Urinary bladder (tissue), 4 donors: ENCODE results near the gene MINDY3. TPM values are rescaled to one million over a fixed set of nuclear protein-coding genes. Genes with fewer than 3 reads are reported as not detected.
"Not testable (repeated sequence)": the region's sequence is repeated elsewhere in the genome, so short reads cannot be mapped to it uniquely, and the experiment has no call there.

Source experiments
- DNase-seq: peaks from one replicate; pipeline ENCODE4 v3.0.0-alpha.2; 2015; ENCODE audit errors: extremely low spot score
- H3K27ac ChIP-seq: one replicate; pipeline ENCODE4 v1.5.1; 2013; ENCODE audit warnings: low read depth, mild to moderate bottlenecking, moderate library complexity
- H3K36me3 ChIP-seq: one replicate; pipeline ENCODE4 v1.6.1; 2013; ENCODE audit warnings: mild to moderate bottlenecking, moderate library complexity; ENCODE audit not compliant: insufficient read depth
- H3K4me1 ChIP-seq: one replicate; pipeline ENCODE4 v1.6.1; 2013; ENCODE audit warnings: mild to moderate bottlenecking, moderate library complexity; ENCODE audit not compliant: insufficient read depth
- H3K4me3 ChIP-seq: one replicate; pipeline ENCODE4 v1.5.1; 2013; ENCODE audit warnings: low read depth, low read length
- WGBS: extraction: QIAGEN DNeasy Blood & Tissue Kit; methylation state at CpG from one replicate; pipeline ENCODE4 v1.1.7; 2013; 5-methylcytosine and 5-hydroxymethylcytosine counted together
- polyA plus RNA-seq: library from polyadenylated mRNA; stranded (reverse); fragments of 200-250 nt; gene quantifications from one replicate; pipeline ENCODE4 v1.2.3, GENCODE V29; 2013
- total RNA-seq: library from RNA; depleted of rRNA; stranded (reverse); fragments of >200 nt; gene quantifications from one replicate; pipeline ENCODE4 v1.2.3, GENCODE V29; 2014
- donor health status: healthy with polysubstance abuse.
- donor health status: healthy.

The MINDY3 gene
- total and polyA plus RNA-seq, 2 donors = 23.6 to 70.7 TPM

- DNase-seq = no peak
- Histone ChIP-seq H3K4me3 (no peak overlapping the region), H3K4me1 (no peaks in the 10 kb centered on the region), H3K36me3 (no peaks in the 10 kb centered on the region), H3K27ac (no peak overlapping the region)
- WGBS = 91% methylated on average over 8 of the region's 8 CpGs
Measured at GRCh38 chr10:15763006-15763405, 97.3 kb downstream of the MINDY3 start.

- not testable (repeated sequence) for H3K4me3 ChIP-seq, H3K27ac ChIP-seq, H3K4me1 ChIP-seq, H3K36me3 ChIP-seq, DNase-seq
- 95% methylated on average over 6 of the region's 6 CpGs for WGBS
Measured at GRCh38 chr10:15762239-15762638, 98.1 kb downstream of the MINDY3 start.

GRCh38 chr10:15761224-15761623 lies 99.1 kb downstream of the MINDY3 start:
- not testable (repeated sequence) for H3K27ac ChIP-seq, H3K36me3 ChIP-seq, H3K4me3 ChIP-seq, H3K4me1 ChIP-seq, DNase-seq
- 89% methylated on average over 2 of the region's 4 CpGs for WGBS

DNA sequence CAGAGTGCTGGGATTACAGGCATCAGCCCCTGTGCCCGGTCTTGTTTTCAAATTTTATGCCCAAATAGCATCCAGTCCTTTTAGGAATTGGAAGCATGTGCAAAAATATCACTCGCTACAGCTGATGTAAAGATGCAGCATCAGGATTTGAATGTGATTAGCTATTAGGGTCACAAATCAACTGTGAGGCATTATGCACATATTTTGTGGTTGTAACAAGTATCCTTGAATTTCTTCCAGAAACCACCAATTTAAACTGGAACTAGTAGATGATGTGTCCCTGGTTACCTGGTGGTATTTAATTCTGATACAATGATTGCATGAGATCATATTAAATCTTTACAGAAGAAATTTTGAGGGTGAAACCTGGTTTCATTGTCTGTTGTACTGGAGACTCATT lies 99.6 kb downstream of the MINDY3 start:
- no peak overlapping the region for H3K27ac ChIP-seq
- H3K4me1 ChIP-seq = no peaks in the 10 kb centered on the region
- DNase-seq = no peak
- no peaks in the 10 kb centered on the region for H3K36me3 ChIP-seq
- no peak overlapping the region for H3K4me3 ChIP-seq
- whole genome bisulfite sequencing = 98% methylated on average over 2 of the region's 2 CpGs

GRCh38 chr10:15759265-15759664 lies 101.0 kb downstream of the MINDY3 start:
- H3K36me3 ChIP-seq = no peaks in the 10 kb centered on the region
- no peak for DNase-seq
- H3K27ac ChIP-seq = no peak overlapping the region
- H3K4me1 ChIP-seq = no peaks in the 10 kb centered on the region
- H3K4me3 ChIP-seq = no peak overlapping the region

GRCh38 chr10:15758618-15759017 lies 101.7 kb downstream of the MINDY3 start:
- Histone ChIP-seq H3K27ac (no peak overlapping the region), H3K36me3 (no peaks in the 10 kb centered on the region), H3K4me3 (no peak overlapping the region), H3K4me1 (no peaks in the 10 kb centered on the region)
- DNase-seq = no peak
- WGBS = 82% methylated on average over 5 of the region's 5 CpGs

GRCh38 chr10:15754937-15755336 lies 105.4 kb downstream of the MINDY3 start:
- H3K4me3 ChIP-seq = no peak overlapping the region
- no peaks in the 10 kb centered on the region for H3K4me1 ChIP-seq
- DNase-seq = no peak
- no peaks in the 10 kb centered on the region for H3K36me3 ChIP-seq
- 20% methylated on average over 2 of the region's 2 CpGs for WGBS
- no peak overlapping the region for H3K27ac ChIP-seq

- H3K4me1 ChIP-seq = no peaks in the 10 kb centered on the region
- H3K4me3 ChIP-seq = no peak overlapping the region
- no peak overlapping the region for H3K27ac ChIP-seq
- 78% methylated on average over 5 of the region's 5 CpGs for WGBS
- no peak for DNase-seq
- no peaks in the 10 kb centered on the region for H3K36me3 ChIP-seq
Measured at GRCh38 chr10:15751046-15751445, 109.3 kb downstream of the MINDY3 start.

GRCh38 chr10:15748126-15748525 lies 112.2 kb downstream of the MINDY3 start:
- 64% methylated on average over 3 of the region's 3 CpGs for WGBS
- no peak for DNase-seq
- Histone ChIP-seq H3K4me1 (no peaks in the 10 kb centered on the region), H3K36me3 (no peaks in the 10 kb centered on the region), H3K4me3 (no peak overlapping the region), H3K27ac (no peak overlapping the region)

DNA sequence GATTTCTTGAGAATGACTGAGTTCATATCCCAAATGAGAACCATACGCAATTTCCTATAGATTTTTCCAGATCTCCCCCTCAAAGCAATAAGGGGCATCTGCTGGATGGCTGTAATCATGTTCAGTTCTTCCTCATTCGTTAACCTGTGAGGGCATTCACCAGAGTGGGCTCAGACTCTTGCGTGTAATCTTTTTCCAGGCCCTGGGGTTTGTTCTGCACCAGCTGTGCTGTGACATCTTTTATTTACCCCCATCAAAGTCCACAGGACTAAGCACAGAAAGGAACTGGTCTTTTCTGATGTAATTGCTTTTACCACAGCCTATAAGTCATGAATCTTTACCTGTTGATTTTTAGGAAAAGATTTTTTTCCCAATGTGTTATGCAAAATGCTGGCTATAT lies 112.7 kb downstream of the MINDY3 start:
- WGBS = 92% methylated on average over 3 of the region's 3 CpGs

GRCh38 chr10:15745751-15746150 lies 114.6 kb downstream of the MINDY3 start:
- no peak overlapping the region for H3K4me3 ChIP-seq
- H3K27ac ChIP-seq = no peak overlapping the region
- H3K36me3 ChIP-seq = no peaks in the 10 kb centered on the region
- WGBS = 27% methylated on average over 1 of the region's 1 CpG
- H3K4me1 ChIP-seq = no peaks in the 10 kb centered on the region
- peak; percentile 48 for DNase-seq

More for the DNA sequence above, 112.7 kb downstream of the MINDY3 start:
- Histone ChIP-seq H3K27ac (no peak overlapping the region), H3K36me3 (no peaks in the 10 kb centered on the region), H3K4me3 (no peak overlapping the region), H3K4me1 (no peaks in the 10 kb centered on the region)
- no peak for DNase-seq

- no peak for DNase-seq
Measured at GRCh38 chr10:15744217-15744865, 116.0 kb downstream of the MINDY3 start.

DNA sequence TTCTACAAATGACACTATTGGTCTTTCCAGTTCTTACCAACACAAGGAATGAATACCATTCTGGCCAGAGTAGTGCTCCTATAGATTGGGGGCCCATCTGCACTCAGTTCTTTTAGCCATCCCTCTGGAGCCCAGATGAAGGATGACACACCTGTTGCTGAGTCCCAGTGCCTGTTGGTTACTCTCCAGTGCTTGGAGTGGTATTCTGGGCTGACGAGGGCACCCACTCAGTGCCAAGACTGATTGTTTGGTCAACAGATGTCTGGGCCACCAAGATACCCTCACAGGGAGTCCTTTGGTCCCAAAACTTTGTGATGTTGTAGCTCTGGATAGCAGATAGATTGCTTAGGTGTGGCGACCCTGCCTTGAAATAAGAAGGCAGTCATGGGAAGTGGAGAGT lies 116.9 kb downstream of the MINDY3 start:
- Histone ChIP-seq H3K36me3 (no peaks in the 10 kb centered on the region), H3K27ac (no peak overlapping the region), H3K4me3 (no peak overlapping the region), H3K4me1 (no peaks in the 10 kb centered on the region)
- DNase-seq = no peak
- 96% methylated on average over 2 of the region's 2 CpGs for WGBS

More at GRCh38 chr10:15744217-15744865, 116.0 kb downstream of the MINDY3 start:
- H3K4me3 ChIP-seq = no peak overlapping the region
- H3K36me3 ChIP-seq = no peaks in the 10 kb centered on the region
- H3K27ac ChIP-seq = no peak overlapping the region
- WGBS = 56% methylated on average over 7 of the region's 7 CpGs
- no peaks in the 10 kb centered on the region for H3K4me1 ChIP-seq

DNA sequence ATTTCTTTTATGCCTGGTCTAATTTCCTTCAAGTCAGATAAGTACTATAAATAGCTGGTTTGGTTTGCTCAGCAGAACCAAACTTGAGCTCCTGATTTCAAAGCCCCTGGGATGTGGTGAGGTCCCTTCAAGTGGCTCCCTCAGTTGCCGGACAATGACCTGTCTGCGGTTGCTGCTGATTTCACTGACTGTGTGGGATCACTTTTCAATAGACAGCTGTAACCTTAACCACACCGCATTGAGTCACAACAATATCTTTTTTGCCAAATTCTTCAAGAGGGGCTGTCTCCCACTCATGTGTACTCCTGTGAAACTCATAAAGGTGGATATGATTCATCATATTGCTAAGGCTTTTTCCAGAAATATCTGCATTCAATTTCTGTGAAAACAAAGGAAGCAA lies 117.5 kb downstream of the MINDY3 start:
- H3K4me3 ChIP-seq = no peak overlapping the region
- 95% methylated on average over 3 of the region's 3 CpGs for WGBS
- no peak for DNase-seq
- no peak overlapping the region for H3K27ac ChIP-seq
- no peaks in the 10 kb centered on the region for H3K36me3 ChIP-seq
- H3K4me1 ChIP-seq = no peaks in the 10 kb centered on the region

- Histone ChIP-seq H3K36me3 (no peaks in the 10 kb centered on the region), H3K4me3 (no peak overlapping the region), H3K27ac (no peak overlapping the region), H3K4me1 (no peaks in the 10 kb centered on the region)
- 73% methylated on average over 5 of the region's 5 CpGs for WGBS
- DNase-seq = no peak
Measured at GRCh38 chr10:15742102-15742501, 118.2 kb downstream of the MINDY3 start.
